GM18861 (cell line): ENCODE results near the gene GNG7.
"Not testable (repeated sequence)": the region's sequence is repeated elsewhere in the genome, so short reads cannot be mapped to it uniquely, and the experiment has no call there.

Experiments
- ATAC-seq: cut with Tn5 transposase; IDR thresholded peaks from one replicate; pipeline ENCODE4 v1.9.1; 2021; ENCODE audit not compliant: unreplicated experiment

The GNG7 gene

DNA sequence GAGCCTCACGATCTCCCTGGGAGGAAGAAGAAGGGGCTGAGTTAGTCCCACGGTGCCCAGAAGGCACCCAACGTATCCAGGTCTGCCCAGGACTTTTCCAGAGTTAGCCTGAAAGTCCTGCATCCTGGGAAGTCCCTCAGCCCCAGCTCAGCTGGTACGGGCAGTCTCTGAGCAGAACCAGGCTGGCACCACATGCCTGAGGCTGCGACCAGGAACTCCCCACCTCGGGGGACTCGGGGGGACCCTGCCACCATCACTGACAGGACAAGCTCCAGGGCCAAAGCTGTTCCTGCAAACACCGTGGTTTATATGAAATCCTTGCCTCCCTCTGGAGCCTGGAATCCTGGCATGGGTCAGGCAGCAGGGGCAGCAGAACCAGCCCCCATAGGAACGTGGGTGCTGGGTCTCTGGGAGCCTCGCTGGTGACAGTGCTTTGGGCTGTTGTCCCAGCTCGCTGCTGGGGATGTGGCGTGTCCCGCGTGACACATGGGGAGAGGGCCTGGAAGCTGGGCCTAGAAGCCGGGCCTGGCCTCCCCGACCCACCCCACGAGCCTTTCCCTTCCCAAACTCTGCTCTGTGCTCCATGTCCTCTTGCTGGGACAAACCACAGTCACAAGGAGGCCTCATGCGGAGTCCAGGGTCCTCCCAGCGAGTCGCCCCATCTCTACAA is 55.5 kb downstream of the GNG7 start:
- ATAC-seq, result no peak

DNA sequence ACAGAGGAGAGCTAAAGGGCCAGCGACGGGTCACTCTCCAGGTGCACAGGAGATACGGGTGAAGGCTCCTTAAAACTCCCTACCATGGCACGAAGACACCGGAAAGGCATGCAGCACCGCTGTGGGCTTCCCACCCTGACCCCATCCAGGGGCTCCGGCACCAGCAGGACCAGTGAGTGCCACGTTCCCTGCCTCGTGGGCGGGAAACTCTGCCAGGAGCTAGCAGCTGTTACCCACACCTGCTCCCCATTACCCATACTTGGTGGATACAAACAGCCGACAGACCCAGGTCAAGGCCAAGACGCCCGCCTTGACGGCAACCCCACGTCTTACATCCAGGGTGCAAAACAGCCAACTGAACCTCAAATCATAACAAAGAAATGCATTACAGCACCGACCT is 56.7 kb downstream of the GNG7 start:
- no peak for ATAC-seq

DNA sequence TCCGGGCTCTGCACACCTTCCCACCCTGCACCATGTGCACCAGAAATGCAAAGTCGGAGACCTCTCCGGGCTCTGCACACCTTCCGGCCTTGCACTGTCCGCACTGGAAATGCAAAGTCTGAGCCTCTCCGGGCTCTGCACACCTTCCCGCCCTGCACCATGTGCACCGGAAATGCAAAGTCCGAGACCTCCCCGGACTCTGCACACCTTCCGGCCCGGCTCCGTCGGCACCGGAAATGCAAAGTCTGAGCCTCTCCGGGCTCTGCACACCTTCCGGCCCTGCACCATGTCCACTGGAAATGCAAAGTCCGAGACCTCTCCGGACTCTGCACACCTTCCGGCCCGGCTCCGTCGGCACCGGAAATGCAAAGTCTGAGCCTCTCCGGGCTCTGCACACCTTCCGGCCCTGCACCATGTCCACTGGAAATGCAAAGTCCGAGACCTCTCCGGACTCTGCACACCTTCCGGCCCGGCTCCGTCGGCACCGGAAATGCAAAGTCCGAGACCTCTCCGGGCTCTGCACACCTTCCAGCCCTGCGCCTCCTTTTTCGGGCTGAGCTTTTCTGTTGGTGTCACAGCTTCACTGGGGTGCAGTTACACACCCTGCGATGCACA is 59.3 kb downstream of the GNG7 start:
- ATAC-seq, result not testable (repeated sequence)

DNA sequence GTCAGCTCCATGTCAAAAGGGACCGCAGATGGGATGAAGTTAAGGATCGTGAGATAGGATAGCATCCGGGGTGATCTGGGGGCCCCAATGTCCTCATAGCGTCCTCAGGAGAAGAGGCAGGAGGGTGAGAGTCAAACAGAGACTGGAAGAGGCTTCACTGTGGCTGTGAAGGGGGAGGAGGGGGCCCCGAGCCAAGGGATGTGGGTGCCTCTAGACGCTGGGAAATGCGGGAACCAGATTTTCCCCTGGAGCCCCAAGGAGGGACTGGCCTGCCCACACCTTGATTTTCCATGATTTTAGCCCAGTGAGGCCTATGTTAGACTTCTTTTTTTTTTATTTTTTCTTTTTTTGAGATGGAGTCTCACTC is 61.2 kb downstream of the GNG7 start:
- ATAC-seq, result no peak

DNA sequence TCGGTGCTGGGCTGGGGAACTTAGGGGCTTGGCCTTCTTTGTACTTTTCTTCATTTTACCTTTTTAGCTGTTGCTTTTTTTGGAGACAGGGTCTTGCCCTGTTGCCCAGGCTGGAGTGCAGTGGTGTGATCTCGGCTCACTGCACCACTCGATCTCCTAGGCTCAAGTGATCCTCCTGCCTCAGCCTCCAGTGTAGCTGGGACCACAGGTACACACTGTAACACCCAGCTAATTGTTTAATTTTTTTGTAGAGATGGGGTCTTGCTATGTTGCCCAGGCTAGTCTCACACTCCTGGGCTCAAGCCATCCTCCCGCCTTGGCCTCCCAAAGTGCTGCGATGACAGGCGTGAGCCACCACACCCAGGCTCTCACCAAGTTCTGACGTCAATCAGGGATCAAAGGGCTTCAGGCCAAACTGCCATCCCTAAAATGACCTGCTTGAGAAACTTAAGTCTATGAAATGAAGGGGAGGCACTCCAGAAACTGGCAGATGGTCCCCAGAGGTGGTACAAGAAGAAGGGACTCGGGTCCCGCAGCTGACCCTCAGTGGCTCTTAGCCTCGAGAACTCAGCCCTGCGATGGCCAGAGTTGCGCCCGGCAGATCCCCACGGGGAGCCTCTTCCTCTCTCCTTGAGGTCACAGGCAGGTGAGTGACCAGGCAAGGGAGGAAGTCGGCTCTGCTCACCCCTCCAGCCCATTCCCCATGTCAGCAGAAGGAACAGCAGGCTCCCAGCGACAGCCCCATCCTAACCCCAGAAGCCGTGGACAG is 61.7 kb downstream of the GNG7 start:
- ATAC-seq, result no peak

DNA sequence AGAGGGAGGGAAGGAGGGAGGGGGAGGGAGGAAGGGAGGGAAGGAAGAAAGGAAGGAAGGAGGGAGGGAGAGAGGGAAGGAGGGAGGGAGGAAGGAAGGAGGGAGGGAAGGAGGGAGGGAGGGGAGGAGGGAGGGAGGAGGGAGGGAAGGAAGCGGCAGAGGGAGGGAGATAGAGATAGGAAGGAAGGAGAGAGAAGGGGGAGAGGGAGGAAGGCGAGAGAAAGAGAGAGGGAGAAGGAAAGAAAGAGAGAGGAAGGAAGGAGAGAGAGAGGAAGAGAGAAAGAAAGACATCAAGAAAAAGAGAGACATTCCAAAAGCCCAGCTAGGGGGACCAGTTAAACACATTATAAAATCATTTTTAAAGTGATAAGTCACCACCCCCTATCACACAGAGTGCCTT is 62.5 kb downstream of the GNG7 start:
- no peak for ATAC-seq

DNA sequence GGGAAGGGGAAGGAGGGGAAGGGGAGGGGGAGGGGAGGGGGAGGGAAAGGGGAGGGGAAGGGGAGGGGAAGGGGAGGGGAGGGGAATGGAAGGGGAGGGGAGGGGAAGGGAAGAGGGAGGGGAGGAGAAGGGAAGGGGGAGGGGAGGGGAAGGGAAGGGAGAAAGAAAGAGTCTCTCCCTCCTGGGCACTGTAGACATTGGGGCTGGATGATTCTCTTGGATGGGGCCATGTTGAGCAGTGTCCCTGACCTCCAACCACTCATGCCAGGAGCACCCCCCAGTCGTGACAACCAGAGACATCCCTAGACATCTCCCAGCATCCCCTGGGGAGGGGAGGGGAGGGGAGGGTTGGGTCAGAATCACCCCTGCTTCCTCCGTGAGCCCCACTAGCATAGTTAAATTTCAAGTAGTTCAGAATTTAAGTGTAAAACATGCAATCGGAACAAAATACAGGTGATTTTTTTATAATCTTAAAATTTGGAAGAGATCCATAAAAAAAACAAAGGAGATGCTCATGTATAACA is 64.0 kb downstream of the GNG7 start:
- no peak for ATAC-seq

DNA sequence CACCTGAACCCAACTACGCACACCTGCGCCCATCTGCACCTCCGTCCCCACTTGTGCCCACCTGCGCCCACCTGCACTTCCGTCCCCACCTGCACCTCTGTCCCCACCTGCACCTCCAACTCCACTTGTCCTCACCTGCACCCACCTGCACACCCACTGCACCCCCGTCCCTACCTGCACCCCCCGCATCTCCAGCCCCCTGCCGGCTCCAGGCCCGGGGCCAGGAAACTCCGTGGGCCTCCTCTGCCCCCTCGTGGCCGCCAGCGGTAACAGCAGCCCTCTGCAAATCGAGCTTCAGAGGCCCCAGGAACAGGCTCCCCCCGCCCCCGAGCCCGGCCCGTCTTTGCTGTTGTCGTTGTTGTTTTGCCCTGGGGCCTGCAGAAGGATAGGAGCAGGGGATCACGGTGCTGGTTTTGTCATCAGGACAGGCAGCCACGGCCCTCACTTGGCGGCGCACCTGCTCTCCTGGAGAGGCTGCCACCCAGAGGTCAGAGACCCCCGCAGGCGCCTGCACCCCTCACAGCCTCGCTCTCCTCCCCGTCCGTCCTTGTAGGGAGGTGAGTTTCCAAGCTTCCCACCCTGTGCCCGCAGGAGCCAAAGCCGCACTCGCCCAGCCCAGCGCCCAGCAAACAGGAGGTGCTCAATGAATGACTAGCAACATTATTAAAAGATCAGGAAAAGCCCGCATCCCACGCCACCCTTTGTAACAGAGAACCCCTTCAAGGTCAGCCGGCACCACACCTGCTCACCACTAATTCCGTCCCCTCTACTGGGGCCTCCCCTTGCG is 65.4 kb downstream of the GNG7 start:
- ATAC-seq, result no peak

DNA sequence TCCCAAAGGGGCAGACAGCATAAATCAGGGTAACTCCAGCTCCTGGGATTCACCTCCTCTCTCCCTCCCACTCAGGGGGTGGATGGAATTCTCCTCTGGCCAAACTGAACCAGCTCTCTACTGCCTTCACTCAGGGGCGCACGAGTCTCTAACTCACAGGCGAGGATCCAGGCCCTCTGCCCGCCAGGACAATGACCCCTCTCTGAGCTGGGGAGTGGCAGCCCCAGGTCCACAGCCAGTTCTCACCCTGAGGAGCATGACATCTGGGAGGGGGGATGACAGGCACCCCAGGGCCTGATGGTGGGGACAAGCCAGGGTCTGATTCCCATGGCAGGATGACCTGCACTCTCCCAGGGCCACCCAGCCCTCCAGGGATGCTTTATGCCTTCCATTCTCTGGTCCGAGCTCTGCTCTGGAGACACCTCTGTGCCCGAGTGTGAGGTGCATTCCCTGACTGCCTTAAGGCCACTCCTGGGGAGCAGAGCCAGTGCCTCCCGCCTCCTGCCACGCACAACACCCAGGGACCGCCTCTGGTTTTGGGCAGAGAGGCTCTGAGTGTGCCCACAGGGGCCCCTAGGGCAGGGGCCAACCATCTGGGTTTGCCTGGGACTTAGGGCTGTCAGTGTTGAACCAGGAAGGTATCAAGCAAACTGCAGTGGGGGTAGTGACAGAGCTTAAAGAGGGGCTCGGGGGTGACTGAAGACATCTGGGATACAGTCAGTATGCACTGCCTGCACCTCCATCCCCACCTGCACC is 66.2 kb downstream of the GNG7 start:
- ATAC-seq, result no peak

DNA sequence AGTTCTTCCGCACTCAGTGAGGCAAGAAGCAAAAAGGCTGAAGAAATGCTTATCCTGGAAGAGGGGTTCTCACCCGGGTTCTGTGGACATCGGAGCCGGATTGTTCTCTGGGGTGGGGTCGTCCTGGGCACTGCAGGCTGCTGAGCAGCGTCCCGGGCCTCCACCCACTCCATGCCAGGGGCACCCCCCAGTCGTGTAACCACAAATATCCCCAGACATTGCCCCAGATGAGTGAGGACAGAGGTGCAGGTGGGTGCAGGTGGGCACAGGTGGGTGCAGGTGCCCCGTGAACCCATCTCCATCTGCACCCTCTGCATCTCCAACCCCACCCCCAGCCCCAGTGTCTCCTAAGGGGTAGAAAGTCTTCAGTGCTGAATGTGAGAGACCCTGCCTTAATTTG is 67.5 kb downstream of the GNG7 start:
- ATAC-seq, result no peak

DNA sequence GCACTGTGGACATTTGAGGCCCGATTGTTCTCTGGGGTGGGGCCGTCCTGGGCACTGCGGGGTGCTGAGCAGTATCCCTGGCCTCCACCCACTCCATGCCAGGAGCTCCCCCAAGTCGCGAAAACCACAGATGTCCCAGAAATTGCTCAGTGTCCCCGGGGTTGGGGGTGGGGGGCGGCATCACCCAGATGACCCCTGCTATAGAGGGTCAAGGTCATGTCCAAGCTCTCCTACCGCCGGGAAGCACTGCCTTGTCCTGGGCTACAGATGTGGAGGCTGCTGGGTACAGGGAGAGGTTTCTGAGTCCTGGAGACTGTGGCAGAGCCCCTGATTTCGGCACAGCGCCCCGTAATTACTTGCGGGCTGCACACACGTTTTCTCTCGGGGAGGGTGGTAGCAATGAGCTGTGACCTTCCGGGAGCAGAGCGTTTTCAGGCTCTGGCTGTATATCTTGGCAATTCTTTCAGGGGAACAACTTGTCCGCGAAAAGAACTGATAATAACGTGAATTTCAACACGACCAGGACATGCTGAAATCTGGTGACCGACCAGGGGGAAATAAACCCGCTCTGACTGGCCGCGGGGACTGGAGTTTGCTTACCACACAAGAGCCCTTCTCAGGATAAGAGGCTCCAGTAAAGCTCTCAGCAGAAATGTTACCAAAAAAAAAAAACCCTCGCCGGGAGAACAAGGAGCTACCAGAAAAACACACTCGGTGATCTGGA is 68.1 kb downstream of the GNG7 start:
- no peak for ATAC-seq

DNA sequence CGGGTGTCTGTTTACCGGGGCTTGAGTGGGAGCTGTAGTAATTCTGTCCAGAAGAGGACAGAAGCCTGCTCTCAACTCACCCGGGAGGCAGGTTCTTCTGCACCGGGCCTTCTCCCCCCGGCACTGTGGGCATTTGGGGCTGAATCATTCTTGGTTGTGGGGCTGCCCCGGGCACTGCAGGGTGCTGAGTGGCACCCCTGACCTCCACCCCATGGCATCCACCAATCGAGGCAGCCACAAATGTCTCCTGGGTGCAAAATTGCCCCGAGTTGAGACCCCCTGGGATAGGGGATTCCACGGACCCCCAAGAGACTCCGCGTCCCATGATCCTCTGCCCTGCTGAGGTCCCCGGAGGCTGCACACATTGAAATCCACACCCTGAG is 68.8 kb downstream of the GNG7 start:
- ATAC-seq, result no peak

DNA sequence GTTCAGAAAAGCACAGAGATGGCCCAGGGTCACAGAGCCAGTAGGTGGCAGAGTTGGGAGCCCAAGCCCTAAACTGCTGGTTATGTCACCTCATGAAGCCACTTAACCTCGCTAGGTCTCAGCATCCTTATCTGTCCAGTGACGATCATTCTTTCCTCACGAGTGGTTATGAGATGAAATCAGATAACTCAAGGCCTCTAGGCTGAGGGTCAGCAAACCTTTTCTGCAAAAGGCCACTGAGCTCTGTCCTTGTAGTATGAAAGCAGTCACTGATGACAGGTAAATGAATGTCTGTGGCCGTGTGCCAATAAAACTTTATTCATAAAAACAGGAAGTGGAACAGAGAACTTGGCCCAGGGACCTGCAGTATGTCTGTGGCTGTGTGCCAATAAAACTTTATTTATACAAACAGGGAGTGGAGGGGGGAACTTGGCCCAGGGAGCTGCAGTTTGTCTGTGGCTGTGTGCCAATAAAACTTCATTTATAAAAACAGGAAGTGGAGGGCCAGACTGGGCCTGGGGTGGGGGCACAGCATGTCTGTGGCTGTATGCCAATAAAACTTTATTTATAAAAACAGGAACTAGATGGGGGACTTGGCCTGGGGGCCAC is 71.2 kb downstream of the GNG7 start:
- no peak for ATAC-seq

DNA sequence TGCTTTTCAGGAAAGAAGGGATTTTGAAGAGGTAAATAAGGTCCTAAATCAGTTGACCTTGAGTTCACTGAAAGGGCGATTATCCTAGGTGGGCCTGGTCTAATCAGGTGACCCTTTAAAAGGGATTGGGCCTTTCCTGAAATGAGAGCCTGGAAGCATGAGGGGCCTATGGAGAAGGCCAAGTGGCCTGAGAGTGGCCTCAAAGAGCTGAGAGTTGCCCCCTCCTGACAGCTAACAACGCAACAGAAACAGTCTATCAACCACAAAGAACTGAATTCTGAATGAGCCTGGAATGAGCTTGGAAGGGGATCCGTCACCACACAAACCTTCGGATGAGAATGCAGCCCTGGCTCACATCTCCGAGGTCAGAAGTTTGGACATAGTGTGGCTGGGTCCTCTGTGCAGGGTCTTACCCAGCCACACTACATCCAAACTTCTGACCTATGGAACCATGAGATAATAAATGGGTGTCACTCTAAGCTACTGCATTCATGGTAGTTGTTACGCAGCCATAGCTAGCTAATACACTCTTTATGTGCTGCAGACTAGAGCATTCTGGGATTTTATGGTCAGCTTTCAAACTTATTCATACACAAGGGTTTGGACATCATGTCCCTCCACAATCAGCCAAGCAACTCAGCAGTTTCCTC is 72.0 kb downstream of the GNG7 start:
- no peak for ATAC-seq

DNA sequence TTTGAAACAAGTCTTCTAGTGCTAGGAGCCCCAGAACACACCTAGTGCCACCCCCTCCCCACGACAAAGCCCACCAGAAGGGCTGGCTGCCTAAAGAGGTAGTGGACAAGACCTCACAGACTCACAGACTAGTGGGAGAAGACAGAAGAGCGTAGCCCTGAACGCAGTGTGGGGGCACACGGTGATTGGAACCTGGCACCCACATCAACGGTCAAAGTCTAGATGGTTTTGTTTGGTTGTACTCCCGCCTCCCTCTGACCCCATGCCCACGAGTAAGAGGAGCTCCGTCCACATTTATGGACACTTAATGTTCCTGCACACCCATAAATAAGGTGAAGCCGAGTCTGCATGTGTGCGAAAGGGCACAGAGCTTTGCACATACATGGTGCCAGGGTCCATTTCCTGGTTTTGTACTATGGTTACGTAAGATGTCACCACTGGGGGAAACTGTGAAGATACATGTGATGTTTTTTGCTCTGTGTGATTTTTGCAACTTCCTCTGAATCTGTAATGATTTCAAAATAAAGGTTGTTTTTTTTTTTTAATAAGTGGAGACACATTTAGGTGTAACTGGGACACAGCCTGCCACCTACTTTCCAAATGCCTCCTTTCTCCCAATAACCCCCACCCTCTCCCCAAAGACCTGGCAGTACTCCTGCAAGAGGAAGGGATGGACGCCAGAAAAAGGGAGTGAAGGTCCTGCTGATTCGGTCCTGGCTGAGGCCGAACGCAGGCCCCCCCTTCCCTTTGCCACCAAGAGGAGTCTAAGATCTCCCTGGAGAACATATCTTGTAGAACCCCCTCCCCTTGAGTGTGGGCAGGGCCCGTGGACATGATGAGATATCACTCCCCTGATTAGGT is 72.8 kb downstream of the GNG7 start:
- no peak for ATAC-seq

DNA sequence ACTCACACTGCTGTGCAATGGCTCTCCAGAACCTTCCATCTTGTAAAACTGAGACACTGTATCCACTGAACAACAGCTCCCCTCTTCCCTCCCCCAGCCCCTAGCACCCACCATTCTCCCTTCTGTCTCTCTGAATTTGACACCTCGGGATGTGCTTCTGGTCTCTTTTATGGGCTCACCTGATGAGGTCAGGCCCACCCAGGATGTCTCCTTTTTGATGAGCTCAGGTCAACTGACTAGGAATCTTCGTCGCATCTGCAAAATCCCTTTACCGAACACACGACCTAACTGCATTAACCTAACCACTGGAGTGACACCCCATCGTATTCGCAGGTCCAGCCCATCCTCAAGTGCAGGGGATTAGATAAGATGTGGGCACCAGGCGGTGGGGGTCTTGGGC is 73.9 kb downstream of the GNG7 start:
- ATAC-seq, result no peak

DNA sequence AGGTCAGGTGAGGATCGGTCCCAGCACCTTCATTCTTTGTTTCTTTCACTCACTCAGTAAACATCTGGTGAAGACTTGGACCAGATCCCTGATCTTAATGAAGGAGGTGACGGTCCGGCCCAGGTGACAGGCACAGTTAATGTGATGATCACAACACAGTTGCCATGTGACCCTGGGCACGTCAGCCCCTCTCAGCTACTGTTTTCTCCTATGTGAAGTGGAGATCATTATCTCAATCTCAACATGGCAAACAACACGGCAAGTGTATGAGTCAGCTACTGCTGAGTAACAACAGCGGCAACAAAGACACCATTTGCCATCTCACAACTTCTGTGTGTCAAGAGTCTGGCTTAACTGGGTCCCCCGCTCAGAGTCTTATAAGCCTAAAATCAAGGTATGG is 74.6 kb downstream of the GNG7 start:
- no peak for ATAC-seq

DNA sequence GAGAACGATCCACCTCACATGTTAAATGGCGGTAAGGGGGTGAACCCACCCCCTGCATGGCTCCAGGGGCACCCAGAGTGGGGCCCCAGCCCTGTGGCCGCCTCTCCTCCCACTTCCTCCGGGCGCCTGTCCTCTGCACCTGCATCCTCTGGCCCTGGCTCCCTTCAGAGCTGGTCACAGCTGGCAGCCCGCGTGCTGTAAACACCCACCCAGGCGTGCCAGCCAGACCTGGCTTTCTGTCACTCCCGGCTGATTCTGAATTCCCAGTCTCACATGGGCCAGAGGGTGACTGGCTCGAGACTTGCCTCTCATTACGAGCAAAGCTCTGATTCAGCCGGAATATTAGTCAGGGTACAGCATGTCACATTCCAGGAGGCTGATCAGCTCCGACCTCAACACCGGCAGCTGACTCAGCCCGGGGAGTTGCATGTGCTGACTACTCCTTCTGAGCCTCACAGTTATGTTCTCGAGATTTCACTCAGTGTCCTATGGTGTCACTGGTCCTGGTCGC is 75.1 kb downstream of the GNG7 start:
- ATAC-seq, result peak; percentile 30
